Adrenal gland (tissue), 5 donors: Measurements from ENCODE around the gene CBR4.

Experiments
- CTCF ChIP-seq, 6 experiments: fragments of 450-650 bp in 4 of 6; fragments of 200-600 bp in 2 of 6; sonication (generic) in 1 of 6; IDR thresholded peaks; 1 replicate in 5 of 6; 2 replicates in 1 of 6; pipeline versions ENCODE4 v1.5.1 to v1.8.0; 2016 to 2021; ENCODE audit warnings: antibody characterized with exemption in 6 of 6, mild to moderate bottlenecking in 2 of 6, moderate library complexity in 1 of 6
- POLR2A ChIP-seq, 2 donors: fragments of 450-650 bp; IDR thresholded peaks; one replicate each; pipeline ENCODE4 v1.6.1; 2017; ENCODE audit warnings: antibody characterized with exemption in 2 of 2, mild to moderate bottlenecking in 2 of 2, moderate library complexity in 1 of 2
- donor health status: DM: no; HTN: no; CAD: no.

- TF ChIP-seq CTCF (IDR thresholded peaks at IDR 0.05) (no peak), POLR2A (IDR thresholded peaks at IDR 0.05) (no peak)
These were observed 30.7 kb downstream of the CBR4 start for GRCh38 chr4:168979338-168979737.
